Lower leg skin (tissue), 3 donors: ENCODE data around the gene KNSTRN.

Experiments used
- CTCF ChIP-seq, 3 donors: fragments of 450-650 bp; IDR thresholded peaks; one replicate each; pipeline ENCODE4 v1.5.1; 2016; ENCODE audit warnings: antibody characterized with exemption in 3 of 3, mild to moderate bottlenecking in 3 of 3, moderate library complexity in 2 of 3
- POLR2A ChIP-seq, 2 donors: fragments of 450-650 bp; IDR thresholded peaks; one replicate each; pipeline ENCODE4 v1.6.1; 2016 to 2017; ENCODE audit warnings: antibody characterized with exemption in 2 of 2, mild to moderate bottlenecking in 1 of 2, moderate library complexity in 1 of 2

- no peak for TF ChIP-seq CTCF (IDR thresholded peaks at IDR 0.05)
- TF ChIP-seq POLR2A (IDR thresholded peaks at IDR 0.05) = no peak
Observed at GRCh38 chr15:40360015-40360414, 22.5 kb upstream of the KNSTRN start.
